CD4-positive, alpha-beta T cell treated with Interleukin-17A for 4 hours (primary cell): ENCODE measurements around the gene MANSC4.
A peak's percentile ranks its signal among the peaks of the same experiment; 100 is the strongest.

Source experiments
- DNase-seq: peaks from one replicate; pipeline ENCODE4 v3.0.0-alpha.2; 2020; ENCODE audit warnings: mixed read lengths

The MANSC4 gene

DNA sequence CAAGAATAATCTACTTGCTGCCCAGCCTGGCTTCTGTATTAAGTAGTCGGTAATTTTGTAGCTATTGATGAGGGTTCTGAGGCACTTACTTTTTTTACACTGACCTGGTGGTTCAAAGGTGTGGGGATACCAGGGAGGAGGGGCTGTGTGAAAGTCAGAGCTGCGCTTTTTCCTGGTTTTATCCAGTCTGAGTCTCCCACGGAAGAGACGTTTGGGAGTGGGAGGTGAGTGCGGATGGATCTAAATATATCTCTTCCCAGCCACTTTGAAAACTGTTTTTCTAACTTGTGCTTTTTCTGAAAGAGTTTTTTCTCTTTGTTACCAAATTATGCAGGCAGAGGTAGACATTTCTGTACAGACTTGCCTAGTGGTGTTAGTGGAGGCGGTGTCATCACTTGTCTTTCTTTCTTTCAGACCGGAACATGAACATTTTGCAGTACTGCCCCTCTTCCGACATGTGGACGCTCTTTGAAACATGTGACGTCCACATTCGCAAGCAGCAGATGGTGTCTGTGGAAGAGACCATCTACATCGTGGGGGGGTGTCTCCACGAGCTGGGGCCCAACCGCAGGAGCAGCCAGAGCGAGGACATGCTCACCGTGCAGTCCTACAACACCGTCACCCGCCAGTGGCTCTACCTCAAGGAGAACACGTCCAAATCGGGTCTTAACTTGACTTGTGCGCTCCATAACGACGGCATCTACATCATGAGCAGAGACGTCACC lies 17.4 kb upstream of the MANSC4 start:
- no peak for DNase-seq

DNA sequence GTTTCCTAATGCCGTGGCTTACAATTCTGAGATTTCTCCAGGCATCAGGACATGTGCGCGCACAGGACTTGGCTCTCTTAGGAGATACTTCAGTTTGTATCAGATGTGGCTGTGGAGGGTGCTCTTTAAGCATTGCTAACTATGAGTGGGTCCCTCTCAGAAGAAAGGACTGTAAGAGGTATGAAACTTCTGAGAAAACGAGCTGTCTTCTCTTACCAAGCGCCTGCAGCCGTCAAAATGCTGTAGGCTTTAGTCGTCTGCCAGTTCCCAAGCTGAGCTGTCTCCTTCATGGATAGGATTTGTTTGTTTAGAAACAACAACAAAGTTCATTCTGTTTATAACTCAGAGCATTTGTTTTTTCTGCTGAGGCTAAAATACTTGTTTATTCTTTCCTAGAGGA lies 16.1 kb upstream of the MANSC4 start:
- no peak for DNase-seq

DNA sequence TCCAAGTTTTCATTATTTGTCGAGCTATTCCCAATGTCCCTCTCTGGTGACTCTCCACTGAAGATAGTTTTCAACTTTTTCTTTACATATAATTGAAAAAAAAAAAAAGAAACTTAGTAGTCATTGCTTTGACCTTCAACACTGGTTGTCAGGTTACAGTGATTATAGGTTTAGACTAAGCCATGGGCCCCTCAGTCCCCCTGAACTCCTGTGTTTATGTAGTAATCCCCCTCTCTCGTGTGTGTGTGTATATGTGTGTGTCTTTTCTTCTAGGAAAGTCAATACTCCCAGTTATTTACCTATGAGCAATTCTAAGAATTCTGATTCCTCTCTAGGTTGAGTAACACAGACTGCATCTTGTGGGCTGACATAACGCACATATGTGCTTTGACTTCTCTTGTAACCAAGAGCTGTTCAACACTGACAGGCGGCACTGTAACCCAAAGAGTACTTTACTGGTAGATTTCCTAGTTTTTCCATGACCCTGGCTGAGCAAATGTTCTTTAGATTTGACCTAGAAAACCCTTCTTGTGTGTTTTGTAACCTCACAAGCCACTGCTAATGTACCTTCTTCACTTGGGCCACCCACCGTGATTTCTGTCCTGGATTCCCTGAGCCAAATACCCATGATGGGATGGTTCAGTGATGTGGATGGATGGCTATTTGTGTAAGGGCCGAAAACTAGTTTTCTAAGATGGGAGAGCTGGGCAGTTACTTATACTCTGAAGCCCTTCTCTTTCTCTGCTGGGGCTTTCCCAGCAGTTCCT lies 15.0 kb upstream of the MANSC4 start:
- DNase-seq = no peak

DNA sequence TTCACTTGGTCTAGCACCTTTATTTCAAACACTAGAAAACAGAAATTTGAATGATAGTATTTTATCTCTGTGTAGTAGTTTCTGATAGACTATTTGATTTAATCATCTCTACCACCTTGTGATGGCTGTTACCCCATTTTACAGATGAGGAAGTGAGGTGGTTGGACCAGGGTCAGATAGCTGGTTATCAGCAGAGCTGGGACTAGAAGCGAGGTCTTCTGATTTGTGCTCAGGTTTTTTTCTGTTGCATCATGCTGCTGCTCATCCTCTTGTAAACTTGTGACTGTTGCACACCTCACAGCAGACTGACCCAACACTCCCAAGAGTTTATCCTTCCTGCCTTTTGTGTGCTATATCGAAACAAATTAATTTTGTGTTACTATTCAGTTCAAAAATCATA lies 10.1 kb upstream of the MANSC4 start:
- no peak for DNase-seq

DNA sequence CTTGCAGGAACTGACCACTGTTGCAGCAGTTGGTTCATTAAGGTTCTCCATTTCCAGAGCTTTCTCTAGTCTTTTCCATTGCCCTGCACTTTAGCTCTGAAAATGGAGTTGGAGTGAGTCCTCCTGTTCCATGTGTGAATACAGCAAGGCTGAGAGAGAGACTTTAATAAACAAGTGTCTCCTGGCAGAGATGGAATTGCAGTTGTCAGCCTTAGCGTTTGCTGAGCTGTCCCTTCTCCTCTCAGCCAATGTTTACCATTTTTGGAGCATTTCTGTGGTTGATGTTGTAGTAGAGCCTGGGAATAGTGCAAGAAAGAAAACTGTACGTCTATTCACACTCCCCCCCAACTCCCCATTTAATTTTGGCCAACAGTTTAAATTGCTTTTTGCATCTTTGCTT lies 7.5 kb upstream of the MANSC4 start:
- DNase-seq = no peak

GRCh38 chr12:27785882-27786570 lies 6.0 kb upstream of the MANSC4 start:
- DNase-seq = no peak

GRCh38 chr12:27782481-27782880 lies 2.4 kb upstream of the MANSC4 start:
- no peak for DNase-seq

- no peak for DNase-seq
These were observed 1.6 kb upstream of the MANSC4 start for GRCh38 chr12:27781680-27782079.

- peak; percentile 49 for DNase-seq
These were observed 774 bp upstream of the MANSC4 start for GRCh38 chr12:27780612-27781408.

DNA sequence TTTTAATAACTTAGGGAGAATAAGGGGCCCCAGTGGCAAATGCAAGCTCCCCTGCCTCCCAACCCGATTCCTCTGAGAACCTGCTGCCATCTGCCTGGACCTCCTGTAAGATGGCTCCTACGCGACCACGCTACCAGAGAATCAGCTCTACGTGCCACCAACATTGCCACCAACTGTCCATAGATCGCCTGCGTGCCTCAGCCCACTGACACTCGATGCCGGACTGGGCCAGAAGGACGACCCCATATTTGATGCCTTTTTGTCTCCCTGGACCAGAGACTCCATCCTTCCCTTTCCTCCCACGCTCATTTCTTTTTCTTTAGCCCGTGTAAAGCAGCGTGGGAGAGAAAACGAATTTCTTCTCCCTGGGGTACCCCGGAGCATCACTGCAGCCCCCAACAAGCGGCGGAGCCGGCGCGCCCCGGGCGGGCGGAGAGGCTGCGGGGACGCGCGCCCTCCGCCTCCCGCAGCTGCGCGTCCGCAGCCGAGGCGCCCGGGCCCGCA lies 568 bp downstream of the MANSC4 start:
- DNase-seq = peak; percentile 16

- DNase-seq = no peak
These were observed 1.8 kb downstream of the MANSC4 start for GRCh38 chr12:27778206-27778605.

- no peak for DNase-seq
These were observed 2.9 kb downstream of the MANSC4 start for GRCh38 chr12:27777141-27777540.

DNA sequence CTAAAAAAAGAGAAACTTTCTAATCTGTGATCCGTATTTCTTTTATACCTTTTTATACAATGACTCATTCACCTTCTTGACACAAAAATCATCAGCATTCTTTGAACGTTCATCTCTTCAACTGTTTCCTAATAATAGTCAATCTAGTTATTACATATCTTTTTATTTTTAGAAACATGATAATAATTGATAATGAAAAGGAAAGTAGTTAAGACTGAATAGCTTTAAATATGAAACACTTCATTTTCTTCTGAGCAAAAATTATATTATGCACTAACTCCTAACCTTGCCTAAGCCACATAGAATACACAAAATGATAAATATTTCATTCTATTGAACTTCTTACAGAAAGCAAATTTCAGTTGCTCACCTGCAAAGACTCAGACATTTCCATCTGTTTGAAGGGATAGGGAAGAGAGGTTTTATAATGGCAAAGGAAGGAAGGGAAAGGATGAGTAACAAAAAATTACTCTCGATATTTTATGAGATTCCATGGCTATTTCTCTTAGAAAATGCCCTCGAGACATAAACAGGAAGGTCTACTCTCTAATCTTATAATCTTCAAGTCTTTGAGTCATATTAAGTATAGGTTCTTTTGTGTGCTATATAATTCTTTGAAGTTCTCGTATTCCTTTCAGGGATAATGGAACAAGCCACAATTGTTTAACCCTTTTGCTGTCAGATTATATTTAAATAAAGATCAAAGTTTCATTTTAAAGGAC lies 7.5 kb downstream of the MANSC4 start:
- no peak for DNase-seq

DNA sequence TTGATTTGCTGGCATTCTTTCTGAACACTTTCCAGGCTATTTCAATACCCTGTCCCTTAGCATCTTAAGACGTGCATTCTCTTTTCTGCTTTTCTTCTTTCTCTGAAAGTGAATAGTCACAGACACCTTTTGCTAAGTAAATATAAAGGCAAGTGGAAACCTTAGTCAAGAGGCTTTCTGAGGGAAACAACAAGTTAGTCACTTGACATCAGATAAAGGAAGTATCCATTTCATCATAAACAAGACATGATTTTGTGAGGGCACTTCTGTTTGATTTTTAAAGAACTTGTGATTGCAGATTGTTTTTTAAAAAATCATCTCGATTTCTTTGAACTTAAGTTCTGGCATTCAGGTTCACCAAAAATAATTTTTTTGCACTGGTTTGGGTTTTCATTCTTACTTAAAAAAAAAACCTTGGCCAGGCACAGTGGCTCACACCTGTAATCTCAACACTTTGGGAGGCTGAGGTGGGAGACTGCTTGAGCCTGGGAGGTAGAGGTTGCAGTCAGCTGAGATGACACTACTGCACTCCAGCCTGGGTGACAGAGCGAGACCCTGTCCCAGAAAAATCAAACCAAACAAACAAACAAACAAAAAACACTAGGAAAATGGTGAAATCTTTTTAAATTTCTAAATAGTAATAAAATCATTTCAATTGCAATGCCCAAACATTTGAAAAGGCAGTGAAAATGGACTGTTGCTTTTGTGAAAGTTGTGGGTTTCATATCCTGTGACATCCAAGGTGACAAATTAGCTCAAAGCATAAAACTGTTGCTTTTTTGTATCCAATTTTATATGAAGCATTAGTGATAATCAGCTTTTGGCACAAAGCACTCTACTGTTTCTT lies 8.3 kb downstream of the MANSC4 start:
- DNase-seq = no peak

- no peak for DNase-seq
These were observed 10.8 kb downstream of the MANSC4 start for GRCh38 chr12:27769142-27769673.

GRCh38 chr12:27766587-27766986 lies 13.4 kb downstream of the MANSC4 start:
- no peak for DNase-seq

GRCh38 chr12:27762757-27763156 lies 17.3 kb downstream of the MANSC4 start:
- DNase-seq = no peak

DNA sequence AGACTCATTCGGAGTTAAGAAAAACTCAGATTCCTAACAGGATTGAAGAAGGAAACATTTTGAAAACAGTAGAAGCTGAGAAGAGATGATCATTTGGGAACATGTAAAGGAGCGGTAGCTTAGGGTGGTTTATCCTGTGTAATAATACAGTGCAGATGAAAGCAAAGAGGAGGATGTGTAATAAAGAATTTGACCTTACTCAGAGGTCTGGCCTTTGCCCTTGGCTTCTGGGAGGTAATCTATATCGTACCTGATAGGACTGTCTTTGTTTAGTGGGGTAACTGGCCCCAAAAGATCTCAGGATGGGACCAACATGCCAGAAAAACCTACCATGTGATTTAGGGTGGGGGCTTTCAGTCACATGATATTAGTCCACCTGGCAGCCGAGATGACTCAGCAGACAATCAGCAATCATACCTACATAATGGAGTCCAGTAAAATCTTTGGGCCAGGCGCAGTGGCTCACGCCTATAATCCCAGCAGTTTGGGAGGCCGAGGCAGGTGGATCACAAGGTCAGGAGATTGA lies 23.3 kb downstream of the MANSC4 start:
- no peak for DNase-seq

DNA sequence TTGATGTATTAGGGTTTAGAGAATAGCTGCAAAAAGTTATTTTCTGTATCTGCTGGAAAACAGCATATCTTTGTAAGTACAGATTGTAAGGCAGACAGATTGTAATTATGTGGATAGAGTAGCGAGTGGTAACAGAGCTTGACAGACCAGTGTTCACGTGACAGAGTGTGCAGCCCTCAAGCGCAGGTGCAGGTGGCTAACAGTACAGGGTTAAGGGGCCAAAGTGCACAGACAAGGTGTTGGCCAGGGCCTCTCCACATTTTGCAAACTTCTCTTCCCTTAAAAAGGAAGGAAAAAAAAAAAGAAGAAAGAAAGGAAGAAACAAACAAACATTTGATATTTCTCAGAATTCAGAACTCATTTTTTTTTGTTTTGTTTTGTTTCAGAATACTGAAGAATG lies 25.2 kb downstream of the MANSC4 start:
- no peak for DNase-seq

- DNase-seq = no peak
These were observed 28.5 kb downstream of the MANSC4 start for GRCh38 chr12:27751386-27752047.
